Ascending aorta (tissue), 2 donors: ENCODE data around the gene STK38L. TPM values are rescaled to one million over a fixed set of nuclear protein-coding genes. Genes with fewer than 3 reads are reported as not detected.

Source experiments
- DNase-seq, 2 donors: peaks; one replicate each; pipeline ENCODE4 v3.0.0-alpha.2; 2019; ENCODE audit warnings: low spot score in 2 of 2
- H3K27ac ChIP-seq, 2 donors: fragments of 200-600 bp; sonication (generic); one replicate each; pipeline ENCODE4 v1.5.1; 2016 to 2017; ENCODE audit warnings: mild to moderate bottlenecking in 1 of 2
- H3K27me3 ChIP-seq: fragments of 200-600 bp; sonication (generic); one replicate; pipeline ENCODE4 v1.5.1; 2017
- H3K36me3 ChIP-seq, 2 donors: fragments of 200-600 bp; sonication (generic); one replicate each; pipeline ENCODE4 v1.5.1; 2016
- H3K4me1 ChIP-seq, 2 donors: fragments of 200-600 bp; sonication (generic); one replicate each; pipeline ENCODE4 v1.5.1; 2016 to 2017; ENCODE audit warnings: mild to moderate bottlenecking in 1 of 2
- H3K4me3 ChIP-seq, 2 donors: fragments of 200-600 bp; sonication (generic); one replicate each; pipeline ENCODE4 v1.5.1; 2016 to 2017; ENCODE audit warnings: mild to moderate bottlenecking in 1 of 2
- H3K9me3 ChIP-seq, 2 donors: fragments of 200-600 bp; sonication (generic); one replicate each; pipeline ENCODE4 v1.5.1; 2016
- CTCF ChIP-seq, 3 experiments: fragments of 200-600 bp in 2 of 3; fragments of 450-650 bp in 1 of 3; sonication (generic) in 2 of 3; IDR thresholded peaks; one replicate each; pipeline ENCODE4 v1.5.1; 2016 to 2019; ENCODE audit warnings: antibody characterized with exemption in 3 of 3, mild to moderate bottlenecking in 1 of 3, moderate library complexity in 1 of 3
- intact Hi-C: fragments of 100-400 bp; cut with DNase I; formaldehyde crosslinking; loops from one replicate; pipeline ENCODE4 v1.15.1; 2023
- total RNA-seq: library from RNA; depleted of rRNA; stranded (reverse); fragments of >200 nt; gene quantifications from one replicate; pipeline ENCODE4 v1.1.0, GENCODE V29; 2016

STK38L gene
- total RNA-seq, 1 donor from 2014 or later, result 137 TPM

GRCh38 chr12:27272373-27273028, 28.4 kb downstream of the STK38L start:
- Histone ChIP-seq H3K4me1 (peaks cover 25 to 63% of the 10 kb centered on the region in 2 donors), H3K27me3 (no peaks in the 10 kb centered on the region), H3K4me3 (peak overlapping the region in 1 of 2 donors; percentile 21), H3K9me3 (no peaks in the 10 kb centered on the region), H3K36me3 (peaks cover 4 to 13% of the 10 kb centered on the region in 2 donors), H3K27ac (peak overlapping the region; percentile 57 to 79)
- intact Hi-C loops, result no loop called here
- DNase-seq, result no peak
- no peak for TF ChIP-seq CTCF (IDR thresholded peaks at IDR 0.05)

DNA sequence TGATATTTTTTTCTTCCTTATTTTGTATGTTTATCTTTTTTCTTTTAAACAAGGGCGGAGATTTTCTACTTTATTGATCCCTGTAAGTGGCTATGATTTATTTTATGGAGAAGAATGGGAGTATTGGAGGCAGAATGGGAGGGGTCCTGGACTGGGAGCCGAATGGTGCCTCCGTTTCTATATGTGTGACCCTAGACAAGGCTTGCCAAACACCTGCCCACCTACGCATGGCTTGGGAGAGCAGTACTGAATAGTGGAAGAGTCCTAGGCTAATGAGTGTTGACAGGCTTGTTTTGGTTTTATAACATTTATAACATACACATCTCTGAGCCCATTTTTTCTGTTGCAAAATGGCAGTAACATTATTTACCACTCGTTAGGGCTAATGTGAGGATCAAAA, 29.0 kb downstream of the STK38L start:
- Histone ChIP-seq H3K27ac (peak overlapping the region; percentile 57 to 79), H3K9me3 (no peaks in the 10 kb centered on the region), H3K4me3 (no peak overlapping the region), H3K27me3 (no peaks in the 10 kb centered on the region), H3K4me1 (peaks cover 25 to 67% of the 10 kb centered on the region in 2 donors), H3K36me3 (peaks cover 4 to 12% of the 10 kb centered on the region in 2 donors)
- DNase-seq, result no peak
- intact Hi-C loops, result no loop called here
- TF ChIP-seq CTCF (IDR thresholded peaks at IDR 0.05), result no peak

DNA sequence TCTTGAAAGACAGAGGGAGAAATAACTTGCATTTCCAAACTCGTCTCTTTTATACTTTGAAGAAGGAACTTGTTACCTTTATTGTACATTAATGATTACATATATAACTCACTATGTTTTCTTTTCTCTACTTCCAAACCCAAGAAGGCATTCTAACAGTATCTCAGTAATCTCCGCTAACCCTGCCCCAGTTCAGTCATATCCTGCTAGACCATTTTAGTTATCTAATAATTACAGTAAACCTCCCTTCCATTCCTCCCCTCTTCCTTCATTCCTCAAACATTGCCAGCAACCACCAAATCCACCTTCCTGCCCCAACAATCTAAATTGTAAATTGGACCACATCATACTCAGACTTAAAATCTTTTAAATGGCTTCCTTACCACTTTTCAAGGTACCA, 30.6 kb downstream of the STK38L start:
- DNase-seq, result no peak
- Histone ChIP-seq H3K4me3 (no peak overlapping the region), H3K36me3 (peaks cover 4 to 9% of the 10 kb centered on the region in 2 donors), H3K9me3 (no peaks in the 10 kb centered on the region), H3K27ac (peak overlapping the region; percentile 79 to 83), H3K27me3 (no peaks in the 10 kb centered on the region), H3K4me1 (peaks cover 25 to 81% of the 10 kb centered on the region in 2 donors)
- no peak for TF ChIP-seq CTCF (IDR thresholded peaks at IDR 0.05)
- intact Hi-C loops, result no loop called here

DNA sequence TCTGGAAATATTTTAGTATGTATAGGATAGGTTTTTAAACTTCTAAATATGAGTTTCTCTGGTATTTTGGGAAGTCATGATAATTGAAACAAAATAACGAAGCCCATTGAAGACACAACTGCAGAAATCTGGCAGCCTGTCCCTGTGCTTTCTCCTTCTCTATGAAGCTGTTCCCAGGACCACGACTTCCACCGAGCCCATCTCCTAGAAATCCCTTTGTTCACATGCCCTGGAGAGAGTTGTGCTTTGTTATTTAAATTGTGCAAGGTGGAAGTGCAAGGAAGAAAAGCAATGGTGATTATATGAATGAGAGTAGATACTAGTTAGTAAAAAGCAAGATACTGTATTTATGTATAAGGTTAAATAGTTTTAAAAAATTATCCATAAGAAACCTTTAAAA, 32.2 kb downstream of the STK38L start:
- intact Hi-C loops, result no loop called here

DNA sequence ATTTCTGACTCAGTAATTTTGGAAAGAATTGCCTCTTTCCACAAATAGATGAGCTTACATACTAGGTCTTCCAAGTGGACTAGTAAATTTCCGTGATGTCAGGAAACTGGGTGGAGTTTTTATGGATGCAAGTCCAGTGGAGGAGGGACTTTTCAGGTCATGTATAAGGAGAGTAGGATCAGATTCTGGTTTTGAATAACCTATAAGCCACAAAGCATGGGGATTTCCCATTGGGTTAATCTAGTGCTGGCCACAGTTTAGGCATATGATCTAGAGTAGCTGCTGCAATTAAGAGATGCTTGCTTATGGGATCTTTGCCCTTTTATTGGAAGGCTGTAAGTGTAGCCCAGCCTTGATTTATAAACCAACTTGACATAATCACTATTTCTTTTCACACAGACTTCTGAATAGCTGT, 33.8 kb downstream of the STK38L start:
- no peak for TF ChIP-seq CTCF (IDR thresholded peaks at IDR 0.05)

More for the DNA sequence above, 32.2 kb downstream of the STK38L start:
- peak overlapping the region; percentile 79 to 83 for H3K27ac ChIP-seq
- peaks cover 25 to 86% of the 10 kb centered on the region in 2 donors for H3K4me1 ChIP-seq
- peaks cover 0 to 1% of the 10 kb centered on the region in 2 donors for H3K36me3 ChIP-seq
- no peaks in the 10 kb centered on the region for H3K27me3 ChIP-seq
- H3K9me3 ChIP-seq, result no peaks in the 10 kb centered on the region
- H3K4me3 ChIP-seq, result no peak overlapping the region
- DNase-seq, result no peak
- no peak for TF ChIP-seq CTCF (IDR thresholded peaks at IDR 0.05)

More for the DNA sequence above, 33.8 kb downstream of the STK38L start:
- intact Hi-C loops, result no loop called here
- DNase-seq, result peak in 1 of 2 donors; percentile 82
- H3K27me3 ChIP-seq, result no peaks in the 10 kb centered on the region
- peak overlapping the region in 1 of 2 donors; percentile 29 for H3K4me3 ChIP-seq
- H3K9me3 ChIP-seq, result no peaks in the 10 kb centered on the region
- H3K27ac ChIP-seq, result peak overlapping the region; percentile 79 to 83
- H3K36me3 ChIP-seq, result peaks cover 0 to 4% of the 10 kb centered on the region in 2 donors
- peaks cover 18 to 85% of the 10 kb centered on the region in 2 donors for H3K4me1 ChIP-seq
